Measurements from ENCODE around the gene STYK1. TPM values are rescaled to one million over a fixed set of nuclear protein-coding genes. Genes with fewer than 3 reads are reported as not detected.

The STYK1 gene
- total RNA-seq, 4 donors from 2014 or later: 0.32 to 0.56 TPM; not detected in 2

DNA sequence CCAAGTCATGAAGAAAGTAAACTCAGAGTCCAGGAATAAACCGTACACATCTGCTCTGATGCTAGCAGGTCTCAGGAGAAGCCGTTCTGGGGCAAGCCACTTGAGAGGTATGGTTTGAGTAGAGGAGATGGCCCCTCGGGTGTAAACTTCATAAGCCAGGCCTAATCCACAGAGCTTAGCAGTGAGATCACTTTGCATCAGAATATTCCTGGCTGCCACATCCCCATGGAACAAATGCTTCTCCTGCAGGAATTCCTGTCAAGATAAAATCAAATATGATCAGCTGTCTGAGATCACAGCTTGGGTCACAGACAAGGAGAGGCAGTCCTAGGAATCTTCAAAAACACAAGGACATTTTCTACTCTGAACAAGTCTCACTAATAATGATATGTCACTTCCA, 49.2 kb downstream of the STYK1 start:
- DNase-seq (ENCODE audit: low spot score): no peak
- TF ChIP-seq, protein P1, sequence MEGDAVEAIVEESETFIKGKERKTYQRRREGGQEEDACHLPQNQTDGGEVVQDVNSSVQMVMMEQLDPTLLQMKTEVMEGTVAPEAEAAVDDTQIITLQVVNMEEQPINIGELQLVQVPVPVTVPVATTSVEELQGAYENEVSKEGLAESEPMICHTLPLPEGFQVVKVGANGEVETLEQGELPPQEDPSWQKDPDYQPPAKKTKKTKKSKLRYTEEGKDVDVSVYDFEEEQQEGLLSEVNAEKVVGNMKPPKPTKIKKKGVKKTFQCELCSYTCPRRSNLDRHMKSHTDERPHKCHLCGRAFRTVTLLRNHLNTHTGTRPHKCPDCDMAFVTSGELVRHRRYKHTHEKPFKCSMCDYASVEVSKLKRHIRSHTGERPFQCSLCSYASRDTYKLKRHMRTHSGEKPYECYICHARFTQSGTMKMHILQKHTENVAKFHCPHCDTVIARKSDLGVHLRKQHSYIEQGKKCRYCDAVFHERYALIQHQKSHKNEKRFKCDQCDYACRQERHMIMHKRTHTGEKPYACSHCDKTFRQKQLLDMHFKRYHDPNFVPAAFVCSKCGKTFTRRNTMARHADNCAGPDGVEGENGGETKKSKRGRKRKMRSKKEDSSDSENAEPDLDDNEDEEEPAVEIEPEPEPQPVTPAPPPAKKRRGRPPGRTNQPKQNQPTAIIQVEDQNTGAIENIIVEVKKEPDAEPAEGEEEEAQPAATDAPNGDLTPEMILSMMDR (IDR thresholded peaks at IDR 0.05): no peak
- ATAC-seq (ENCODE audit: low FRiP score): no peak

DNA sequence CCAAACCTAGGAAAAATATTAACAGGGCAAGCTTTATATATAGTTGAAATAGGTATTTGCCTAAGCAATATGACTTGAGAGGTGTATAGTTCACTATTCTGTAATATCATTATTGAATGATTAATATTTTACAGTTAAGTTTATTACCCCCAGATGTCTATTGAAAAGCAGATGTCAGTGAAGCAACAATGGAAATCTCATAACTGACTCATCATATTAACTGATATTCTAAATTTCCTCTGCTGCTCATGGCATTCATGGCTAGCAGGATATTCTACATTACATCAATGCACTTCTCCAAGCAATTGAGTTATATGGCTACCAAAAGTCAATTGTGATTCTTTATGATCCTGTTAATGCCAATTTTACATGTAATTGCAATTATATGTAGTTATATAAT, 50.7 kb downstream of the STYK1 start:
- TF ChIP-seq, protein P1 (IDR thresholded peaks at IDR 0.05): no peak
- no peak for ATAC-seq (ENCODE audit: low FRiP score)
- no peak for DNase-seq (ENCODE audit: low spot score)

DNA sequence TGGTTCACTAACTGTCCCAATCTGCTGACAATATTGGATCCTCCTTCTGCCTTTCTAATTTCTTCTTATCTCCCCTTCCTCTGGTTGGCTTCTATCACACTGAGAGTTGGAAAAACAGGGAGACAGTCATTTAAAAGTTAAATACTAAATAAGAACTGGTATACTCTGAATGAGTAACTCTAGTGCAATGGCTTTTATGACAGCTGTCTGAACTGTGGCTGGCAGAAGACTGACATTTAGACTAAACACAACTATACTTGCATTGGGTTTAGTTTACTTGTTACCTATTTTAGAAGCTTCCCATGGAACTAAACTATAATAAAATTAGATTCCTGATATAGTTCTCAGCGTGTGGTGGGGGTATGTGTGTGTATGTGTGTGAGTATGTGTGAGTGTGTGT, 52.6 kb downstream of the STYK1 start:
- TF ChIP-seq, protein P1 (IDR thresholded peaks at IDR 0.05): no peak
- ATAC-seq (ENCODE audit: low FRiP score) (no peak), DNase-seq (ENCODE audit: low spot score) (no peak)

DNA sequence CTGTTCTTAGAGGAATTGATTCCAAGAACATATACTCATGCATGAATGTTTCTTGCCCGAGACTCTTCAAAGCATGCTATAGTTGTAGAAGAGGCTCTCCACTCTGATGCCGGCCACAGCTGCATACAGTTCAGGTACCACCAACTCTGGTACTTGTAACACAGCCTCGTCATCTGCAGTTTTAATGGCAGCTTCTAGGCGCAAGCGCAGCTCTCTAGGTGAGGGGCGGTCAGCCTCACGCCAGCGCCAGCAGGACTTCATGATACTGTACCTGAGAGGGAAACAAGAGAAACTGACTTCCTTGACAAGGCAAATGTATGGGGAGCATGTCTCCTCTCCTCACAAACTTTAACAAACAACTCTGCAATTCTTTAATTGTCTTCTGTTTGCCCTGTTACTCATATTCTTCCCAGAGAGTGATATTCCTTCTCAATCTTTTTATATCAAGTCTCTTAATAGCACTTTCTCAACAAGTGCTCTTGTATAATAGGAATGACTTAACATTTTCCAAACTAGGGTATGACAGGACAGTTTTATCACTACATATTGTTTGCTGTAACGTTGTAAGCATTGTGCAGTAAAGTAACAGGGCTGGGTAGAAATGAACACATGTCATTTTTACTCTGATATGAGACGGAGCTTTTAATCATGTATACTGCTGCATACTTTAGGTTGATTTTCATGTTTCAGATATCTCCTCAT, 53.6 kb downstream of the STYK1 start:
- DNase-seq (ENCODE audit: low spot score) (no peak), ATAC-seq (ENCODE audit: low FRiP score) (no peak)
- TF ChIP-seq, protein P1 (IDR thresholded peaks at IDR 0.05): no peak

DNA sequence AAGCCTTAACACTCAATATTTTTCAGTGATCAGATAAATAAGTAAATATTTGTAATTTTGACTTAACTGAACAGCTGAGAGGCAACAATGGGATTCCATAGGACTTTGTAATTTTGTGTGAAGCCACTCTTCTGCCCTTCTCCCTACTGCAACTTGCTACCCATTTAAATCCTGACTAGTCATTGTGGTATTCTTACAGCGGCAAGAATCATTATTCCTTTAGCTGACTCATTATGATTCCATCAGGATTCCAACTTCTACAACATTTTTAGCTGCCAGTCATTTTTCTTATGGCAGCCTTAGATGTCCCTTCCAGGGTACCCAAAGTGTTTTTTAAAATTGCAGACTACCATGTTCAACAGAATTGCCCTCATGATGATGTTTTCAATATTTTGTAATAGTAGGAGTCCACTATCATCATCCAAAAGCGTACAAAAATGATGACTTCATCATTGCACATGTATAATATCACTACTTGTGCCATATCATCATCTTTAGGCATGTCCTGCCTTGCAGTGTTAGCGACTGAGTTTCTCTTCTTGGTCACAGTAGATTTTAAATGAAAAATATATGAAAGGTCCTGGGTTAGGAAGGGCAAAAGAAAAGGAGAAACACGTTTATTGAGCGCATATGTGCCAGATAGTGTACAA, 55.4 kb downstream of the STYK1 start:
- DNase-seq (ENCODE audit: low spot score): no peak
- ATAC-seq (ENCODE audit: low FRiP score): no peak
- TF ChIP-seq, protein P1 (IDR thresholded peaks at IDR 0.05): no peak

DNA sequence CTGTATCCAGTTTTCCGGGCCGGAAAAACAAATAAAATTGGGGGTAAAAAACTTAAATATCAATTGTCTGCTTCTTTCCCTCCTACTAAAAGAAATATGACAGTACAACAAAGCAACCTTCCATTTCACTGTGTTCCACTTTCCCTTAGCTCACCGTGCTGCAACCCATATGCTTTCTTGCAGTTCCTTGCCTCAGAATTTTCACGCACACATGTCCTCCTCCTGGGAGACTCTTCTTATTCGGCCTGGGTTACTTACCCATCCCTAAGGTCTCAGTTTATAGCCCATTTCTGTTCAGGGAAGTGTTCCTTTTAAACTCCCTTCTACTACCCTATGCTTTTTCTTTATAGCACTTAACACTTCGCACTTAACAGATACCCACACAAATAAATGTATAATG, 56.0 kb downstream of the STYK1 start:
- DNase-seq (ENCODE audit: low spot score) (no peak), ATAC-seq (ENCODE audit: low FRiP score) (no peak)
- TF ChIP-seq, protein P1 (IDR thresholded peaks at IDR 0.05): no peak

DNA sequence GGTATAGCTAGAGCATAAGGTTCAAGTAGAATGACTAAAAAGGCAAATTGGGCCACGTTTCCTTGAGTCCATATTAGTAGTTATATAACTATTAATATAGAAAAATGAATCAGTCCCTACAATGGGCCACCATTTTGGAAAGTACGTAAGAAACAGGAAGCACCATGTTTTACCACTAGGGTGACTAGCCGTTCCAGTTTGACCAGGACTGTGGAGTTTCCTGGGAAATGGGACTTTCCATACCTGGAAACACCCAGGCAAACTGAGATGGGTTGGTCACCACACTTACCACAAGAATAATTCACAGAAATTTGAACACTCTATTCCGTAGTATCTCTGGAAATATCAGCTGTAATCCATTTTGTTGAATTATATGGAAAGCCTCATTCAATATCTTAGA, 58.3 kb downstream of the STYK1 start:
- no peak for ATAC-seq (ENCODE audit: low FRiP score)
- TF ChIP-seq, protein P1 (IDR thresholded peaks at IDR 0.05): no peak
- DNase-seq (ENCODE audit: low spot score): no peak

All from omental fat pad (tissue), 4 donors.